ENCODE results near the gene NPIPA1.
"Not testable (repeated sequence)": the region's sequence is repeated elsewhere in the genome, so short reads cannot be mapped to it uniquely, and the experiment has no call there.

NPIPA1 gene

DNA sequence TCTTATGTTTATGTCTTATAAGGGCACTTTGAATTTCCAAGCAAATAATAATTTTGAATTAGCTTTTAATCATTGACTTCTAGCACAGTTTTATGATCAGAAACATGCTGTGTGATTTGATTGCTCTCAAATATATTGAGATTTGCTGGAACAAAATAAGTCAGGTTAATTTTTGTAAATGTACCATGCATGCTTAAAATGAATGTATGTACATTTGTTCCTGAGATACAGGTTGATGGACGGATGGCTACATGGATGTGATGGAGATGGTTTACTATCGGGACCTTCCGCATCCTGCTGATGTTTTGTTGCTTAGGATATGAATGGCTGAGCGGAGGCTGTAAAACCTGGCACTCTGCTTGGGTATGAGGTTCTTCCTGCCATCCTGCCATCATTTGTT lies at the start of gene NPIPA1:
Gene NPIPA1 (plus strand): TSS at position 301 of the 400 bp plus-strand sequence. CDS start 0 bp downstream, at position 301.
- DNase-seq: not testable (repeated sequence)

DNA sequence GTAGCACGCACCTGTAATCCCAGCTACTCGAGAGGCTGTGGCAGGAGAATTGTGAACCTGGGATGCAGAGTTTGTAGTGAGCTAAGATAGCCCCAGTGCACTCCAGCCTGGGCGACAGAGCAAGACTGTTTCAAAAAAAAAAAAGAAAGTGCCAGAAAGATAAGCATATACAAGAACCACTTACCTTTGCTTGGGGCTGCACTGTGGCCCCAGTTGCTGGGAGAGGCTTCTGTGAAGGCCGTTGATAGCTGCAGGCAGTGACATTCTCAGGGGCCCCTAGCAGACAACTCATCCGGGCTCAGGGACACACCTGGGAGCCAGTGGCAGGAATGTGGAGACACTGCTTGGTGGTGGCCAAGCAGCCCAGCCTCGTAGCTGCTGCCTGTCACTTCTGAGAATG lies 45.1 kb upstream of the NPIPA1 start:
- DNase-seq: not testable (repeated sequence)

DNA sequence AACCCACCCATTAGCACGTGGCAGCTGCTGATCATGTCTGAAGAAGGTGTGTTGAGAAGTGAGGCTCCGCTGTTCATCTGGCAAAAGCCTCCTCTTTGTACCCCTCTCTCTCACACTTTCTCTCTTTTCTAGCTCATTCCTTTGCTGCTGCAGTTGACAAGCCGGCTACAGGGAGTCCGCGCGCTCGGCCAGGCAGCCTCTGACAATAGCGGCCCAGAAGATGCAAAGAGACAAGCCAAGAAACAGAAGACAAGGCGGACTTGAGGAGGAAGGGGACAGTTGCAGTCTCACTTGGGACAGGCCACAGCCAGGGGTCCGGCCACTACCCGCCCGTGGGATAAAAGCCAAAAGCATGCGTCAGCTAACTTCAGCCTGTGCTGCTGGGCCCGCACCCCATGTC lies 41.9 kb upstream of the NPIPA1 start:
- not testable (repeated sequence) for DNase-seq

DNA sequence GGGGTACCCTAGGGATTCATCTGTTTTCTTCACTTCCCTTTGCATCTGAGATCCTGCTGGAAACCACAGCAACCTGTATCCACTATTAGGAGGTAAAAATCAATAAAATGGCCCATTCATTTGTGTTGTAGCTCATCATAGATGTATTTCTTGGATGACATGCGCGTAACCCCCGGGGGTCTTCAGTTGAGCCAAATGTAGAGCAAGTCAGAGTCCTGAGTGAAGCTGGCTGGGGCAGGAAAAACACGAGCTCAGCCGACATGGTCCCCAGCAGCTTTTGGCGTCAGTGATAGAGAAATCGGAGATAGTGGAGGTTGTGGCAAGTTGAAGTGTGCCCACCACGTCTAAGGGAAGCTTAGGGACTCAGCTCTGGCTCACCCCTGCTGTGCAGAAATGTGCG lies 41.2 kb upstream of the NPIPA1 start:
- DNase-seq: not testable (repeated sequence)

DNA sequence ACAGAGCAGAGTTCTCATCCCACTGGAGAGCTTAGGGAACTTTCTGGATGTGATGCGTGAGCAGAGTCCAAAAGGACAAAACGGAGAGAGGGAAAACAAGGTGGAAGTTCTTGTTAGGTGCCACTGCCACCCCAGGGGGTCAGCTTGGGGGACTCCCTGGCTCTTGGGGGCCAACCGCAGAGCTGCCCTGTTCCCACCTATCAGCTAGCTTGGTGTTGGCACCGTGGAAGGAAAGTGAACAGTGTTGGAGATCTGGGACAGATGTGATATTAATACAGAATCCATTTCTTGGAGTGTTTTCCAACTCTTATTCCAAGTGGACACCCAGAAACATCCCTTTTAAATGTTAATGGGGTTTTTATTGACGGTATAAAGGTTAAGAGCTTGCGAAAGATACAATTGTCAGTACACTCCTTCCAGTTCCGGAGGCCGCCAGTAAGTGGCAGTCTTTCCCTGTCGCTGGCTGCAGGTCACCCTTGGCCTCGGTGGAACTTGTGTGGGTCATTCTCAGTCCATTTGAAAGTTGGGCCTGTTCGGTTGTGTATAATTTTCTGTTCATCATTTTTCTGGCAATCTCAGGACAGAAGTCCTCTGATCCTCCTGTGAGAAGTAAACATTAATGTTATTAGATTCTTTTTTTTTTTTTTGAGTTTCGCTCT lies 40.1 kb upstream of the NPIPA1 start:
- DNase-seq: not testable (repeated sequence)

DNA sequence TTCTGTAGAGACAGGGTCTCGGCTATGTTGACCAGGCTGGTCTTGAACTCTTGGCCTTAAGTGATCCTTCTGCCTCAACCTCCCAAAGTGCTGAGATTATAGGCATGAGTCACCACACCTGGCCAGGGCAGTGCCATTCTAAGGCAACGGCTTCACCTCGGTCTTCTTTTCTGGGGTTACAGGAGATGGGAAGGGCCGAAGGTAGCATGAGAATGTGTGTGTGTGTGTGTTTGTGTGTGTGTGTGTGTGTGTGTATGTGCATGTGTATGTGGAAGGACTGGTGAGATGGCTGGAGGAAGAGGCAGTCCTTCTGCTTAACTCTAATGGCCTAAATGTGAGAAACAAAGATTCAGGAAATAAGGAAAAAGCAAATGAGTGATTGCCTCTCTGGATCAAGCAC lies 39.1 kb upstream of the NPIPA1 start:
- DNase-seq: not testable (repeated sequence)

DNA sequence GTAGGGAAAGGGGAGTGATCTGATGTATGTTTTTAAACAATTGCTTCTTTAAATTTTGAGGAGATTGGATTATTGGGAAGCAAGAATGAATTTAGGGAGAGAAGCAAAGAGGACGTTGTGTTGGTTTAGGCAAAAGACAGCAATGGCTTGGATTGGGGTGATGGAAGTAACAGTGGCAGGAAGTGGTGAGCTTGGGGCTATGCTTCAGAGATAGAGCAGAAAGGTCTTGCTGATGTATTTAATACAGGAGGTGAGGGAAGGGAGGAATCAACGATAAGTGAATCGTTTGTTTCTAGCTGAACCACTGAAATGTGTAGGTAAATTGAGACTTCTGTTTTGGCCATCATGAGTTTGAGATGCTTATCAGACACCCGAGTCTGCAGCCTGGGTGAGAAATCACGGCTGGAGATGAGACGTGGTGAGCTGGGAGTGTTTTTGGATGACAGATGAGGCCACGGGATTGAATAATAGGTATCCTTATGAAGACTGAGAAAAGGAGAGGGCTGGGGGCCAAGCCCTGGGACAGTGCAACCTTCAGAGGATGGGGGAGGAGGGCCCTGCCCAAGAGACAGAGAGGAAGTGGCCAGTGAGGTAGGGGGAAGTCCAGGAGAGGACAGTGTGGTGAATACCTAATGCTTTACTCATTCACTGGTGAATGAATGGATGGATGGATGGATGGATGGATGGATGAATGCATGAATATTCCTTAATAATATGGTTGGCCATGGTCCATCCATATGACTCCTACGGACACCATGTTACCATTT lies 33.9 kb upstream of the NPIPA1 start:
- DNase-seq: not testable (repeated sequence)

DNA sequence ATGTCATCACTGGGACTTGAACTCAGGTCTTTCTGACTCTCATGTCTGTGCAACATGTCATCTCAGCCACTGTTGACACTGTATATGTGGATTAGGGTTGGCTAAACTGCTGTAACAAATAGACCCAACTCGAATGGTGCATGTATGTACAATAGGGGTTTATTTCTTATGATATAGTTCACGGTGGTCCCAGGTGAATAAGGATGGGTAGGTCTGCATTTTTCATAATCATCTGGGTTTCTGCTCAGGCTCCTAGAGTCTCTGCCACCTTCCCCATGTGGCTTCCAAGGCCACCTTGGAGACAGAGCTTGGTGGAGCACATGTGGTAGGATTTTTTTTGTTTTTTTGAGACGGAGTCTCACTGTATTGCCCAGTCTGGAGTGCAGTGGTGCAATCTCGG lies 27.5 kb upstream of the NPIPA1 start:
- DNase-seq: not testable (repeated sequence)

DNA sequence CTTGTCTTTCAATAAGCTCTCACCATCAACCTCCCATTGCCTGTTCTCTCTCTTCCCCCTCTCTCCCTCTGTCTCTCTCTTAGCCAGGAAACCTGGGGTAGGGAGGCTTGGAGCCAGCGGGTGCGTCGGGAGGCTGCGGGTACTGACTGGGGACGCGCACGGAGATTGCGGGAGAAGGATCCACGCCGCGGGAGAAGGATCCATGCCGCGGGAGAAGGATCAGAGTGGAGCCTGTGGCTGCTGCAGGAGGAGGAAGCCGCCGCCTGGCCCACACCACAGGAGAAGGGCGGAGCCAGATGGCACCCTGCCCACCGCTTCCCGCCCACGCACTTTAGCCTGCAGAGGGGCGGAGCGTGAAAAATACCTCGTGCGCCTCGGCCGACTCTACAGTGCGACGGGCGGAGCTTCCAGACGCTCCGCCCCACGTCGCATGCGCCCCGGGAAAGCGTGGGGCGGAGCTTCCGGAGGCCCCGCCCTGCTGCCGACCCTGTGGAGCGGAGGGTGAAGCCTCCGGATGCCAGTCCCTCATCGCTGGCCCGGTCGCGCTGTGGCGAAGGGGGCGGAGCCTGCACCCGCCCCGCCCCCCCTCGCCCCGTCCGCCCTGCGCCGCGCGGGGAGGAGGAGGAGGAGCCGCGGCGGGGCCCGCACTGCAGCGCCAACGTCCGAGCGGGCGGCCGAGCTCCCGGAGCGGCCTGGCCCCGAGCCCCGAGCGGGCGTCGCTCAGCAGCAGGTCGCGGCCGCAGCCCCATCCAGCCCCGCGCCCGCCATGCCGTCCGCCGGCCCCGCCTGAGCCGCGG lies 26.2 kb upstream of the NPIPA1 start:
- DNase-seq: not testable (repeated sequence)

DNA sequence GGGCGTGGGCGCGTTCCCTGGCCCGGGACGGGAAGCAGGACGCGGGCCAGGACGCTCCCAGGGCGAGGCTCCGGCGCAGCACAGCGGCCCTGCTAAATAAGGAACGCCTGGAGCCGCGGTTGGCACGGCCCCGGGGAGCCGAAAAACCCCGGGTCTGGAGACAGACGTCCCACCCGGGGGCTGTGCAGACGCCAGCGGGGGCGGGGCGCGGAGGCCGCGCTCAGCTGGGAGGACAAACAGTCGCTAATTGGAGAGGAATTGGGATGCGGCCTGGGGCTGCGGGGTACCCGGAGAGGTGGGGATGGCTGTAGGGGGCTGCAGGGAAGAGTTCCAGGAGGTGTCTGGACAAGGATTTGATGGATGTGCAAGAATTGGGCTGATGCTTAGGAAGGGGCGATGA lies 25.3 kb upstream of the NPIPA1 start:
- DNase-seq: not testable (repeated sequence)

DNA sequence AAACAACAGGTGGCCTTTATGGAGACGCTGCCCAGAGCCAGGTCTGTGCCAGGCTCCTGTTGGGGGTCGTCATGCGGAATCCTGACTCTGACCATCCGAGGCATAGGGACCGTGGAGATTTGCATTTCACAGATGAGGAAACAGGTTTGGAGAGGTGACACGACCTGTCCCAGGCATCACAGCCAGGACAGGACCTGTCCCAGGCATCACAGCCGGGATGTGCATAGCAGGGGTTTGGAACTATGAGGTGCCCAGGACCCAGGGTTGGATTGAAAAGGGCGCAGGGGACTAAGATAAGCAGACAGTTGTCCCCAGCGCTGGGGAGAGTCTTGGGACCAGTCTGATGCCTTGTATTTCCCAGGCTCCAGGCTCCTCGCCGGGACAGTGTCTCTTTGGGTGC lies 24.7 kb upstream of the NPIPA1 start:
- not testable (repeated sequence) for DNase-seq

DNA sequence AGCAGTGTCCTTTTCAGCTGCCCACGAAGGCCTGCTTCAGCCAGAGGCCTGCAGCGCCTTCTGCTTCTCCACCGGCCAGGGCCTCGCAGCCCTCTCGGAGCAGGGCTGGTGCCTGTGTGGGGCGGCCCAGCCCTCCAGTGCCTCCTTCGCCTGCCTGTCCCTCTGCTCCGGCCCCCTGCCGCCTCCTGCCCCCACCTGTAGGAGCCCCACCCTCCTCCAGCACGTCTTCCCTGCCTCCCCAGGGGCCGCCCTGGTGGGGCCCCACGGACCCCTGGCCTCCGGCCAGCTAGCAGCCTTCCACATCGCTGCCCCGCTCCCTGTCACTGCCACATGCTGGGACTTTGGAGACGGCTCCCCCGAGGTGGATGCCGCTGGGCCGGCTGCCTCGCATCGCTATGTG lies 18.7 kb upstream of the NPIPA1 start:
- not testable (repeated sequence) for DNase-seq

DNA sequence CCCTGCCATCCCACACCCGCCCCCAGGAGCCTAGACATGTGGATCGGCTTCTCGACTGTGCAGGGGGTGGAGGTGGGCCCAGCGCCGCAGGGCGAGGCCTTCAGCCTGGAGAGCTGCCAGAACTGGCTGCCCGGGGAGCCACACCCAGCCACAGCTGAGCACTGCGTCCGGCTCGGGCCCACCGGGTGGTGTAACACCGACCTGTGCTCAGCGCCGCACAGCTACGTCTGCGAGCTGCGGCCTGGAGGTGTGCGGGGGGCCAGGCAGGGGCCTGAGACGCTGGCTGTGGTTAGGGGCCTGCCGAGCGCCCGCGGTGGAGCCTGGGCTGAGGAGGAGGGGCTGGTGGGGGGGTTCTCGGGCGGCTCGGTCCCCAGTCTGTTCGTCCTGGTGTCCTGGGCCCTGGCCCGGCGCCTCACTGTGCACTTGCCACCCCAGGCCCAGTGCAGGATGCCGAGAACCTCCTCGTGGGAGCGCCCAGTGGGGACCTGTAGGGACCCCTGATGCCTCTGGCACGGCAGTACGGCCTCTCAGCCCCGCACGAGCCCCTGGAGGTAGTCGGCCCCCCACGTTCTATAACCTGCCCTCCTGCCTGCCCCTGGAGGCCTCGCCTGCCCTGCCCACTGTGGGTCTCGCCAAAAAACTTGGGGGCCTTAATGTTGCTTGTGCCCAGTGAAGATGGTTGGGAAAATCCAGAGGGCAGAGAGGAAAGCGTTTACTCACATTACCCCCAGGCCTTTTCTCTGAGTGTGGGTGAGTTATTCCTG lies 17.2 kb upstream of the NPIPA1 start:
- not testable (repeated sequence) for DNase-seq

DNA sequence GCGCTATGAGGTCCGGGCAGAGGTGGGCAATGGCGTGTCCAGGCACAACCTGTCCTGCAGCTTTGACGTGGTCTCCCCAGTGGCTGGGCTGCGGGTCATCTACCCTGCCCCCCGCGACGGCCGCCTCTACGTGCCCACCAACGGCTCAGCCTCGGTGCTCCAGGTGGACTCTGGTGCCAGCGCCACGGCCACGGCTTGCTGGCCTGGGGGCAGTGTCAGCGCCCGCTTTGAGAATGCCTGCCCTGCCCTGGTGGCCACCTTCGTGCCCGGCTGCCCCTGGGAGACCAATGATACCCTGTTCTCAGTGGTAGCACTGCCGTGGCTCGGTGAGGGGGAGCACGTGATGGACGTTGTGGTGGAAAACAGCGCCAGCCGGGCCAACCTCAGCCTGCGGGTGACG lies 15.0 kb upstream of the NPIPA1 start:
- not testable (repeated sequence) for DNase-seq

DNA sequence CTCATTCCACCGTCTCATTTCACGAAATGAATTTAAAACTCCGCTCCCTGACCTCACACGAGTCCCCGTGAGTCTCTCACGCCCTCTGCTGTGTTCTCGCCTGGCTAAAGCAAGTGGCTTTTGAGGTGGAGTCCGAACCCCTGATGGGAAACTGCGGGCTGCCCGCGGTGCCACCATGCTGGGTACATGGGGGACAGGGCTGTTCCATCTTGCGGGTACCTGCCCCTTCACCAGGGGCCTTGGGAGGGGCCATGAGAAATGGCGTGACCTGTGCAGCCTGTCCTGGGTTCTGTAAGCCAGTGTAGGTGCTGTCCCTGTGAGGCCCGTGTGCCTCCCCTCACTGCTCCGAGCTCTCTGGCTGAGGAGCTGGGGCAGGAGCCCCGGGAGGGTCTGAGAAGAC lies 14.3 kb upstream of the NPIPA1 start:
- not testable (repeated sequence) for DNase-seq

DNA sequence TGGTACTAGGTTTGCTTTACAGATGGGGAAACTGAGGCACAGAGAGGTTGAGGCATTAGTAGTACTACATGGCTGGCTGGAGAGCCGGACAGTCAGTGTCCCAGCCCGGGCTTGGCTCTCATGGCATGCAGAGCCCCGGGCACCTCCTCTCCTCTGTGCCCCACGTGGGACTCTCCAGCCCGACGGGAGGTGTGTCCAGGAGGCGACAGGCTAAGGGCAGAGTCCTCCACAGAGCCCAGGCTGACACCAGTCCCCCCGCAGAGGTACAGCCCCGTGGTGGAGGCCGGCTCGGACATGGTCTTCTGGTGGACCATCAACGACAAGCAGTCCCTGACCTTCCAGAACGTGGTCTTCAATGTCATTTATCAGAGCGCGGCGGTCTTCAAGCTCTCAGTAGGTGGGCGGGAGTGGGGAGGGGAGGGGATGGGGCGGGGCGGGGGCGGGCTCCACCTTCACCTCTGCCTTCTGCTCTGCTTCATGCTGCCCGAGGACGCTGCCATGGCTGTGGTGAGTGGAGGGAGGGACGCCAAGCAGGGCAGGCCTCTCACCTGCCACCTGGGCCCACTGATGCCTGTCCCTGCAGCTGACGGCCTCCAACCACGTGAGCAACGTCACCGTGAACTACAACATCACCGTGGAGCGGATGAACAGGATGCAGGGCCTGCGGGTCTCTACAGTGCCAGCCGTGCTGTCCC lies 13.7 kb upstream of the NPIPA1 start:
- not testable (repeated sequence) for DNase-seq

DNA sequence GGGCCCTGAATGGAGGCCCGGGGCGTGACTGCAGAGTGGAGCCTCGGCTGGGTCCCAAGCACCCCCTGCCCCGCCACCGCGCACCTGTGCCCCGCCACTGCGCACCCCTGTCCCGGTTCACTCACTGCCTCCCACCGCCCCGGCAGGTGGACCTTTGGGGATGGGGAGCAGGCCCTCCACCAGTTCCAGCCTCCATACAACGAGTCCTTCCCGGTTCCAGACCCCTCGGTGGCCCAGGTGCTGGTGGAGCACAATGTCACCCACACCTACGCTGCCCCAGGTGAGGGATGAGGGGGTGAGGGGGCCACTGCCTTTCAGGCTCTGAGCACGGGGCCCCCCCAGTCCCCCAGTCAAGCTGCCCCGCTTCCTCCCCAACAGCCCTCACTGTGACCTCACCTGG lies 12.9 kb upstream of the NPIPA1 start:
- not testable (repeated sequence) for DNase-seq

DNA sequence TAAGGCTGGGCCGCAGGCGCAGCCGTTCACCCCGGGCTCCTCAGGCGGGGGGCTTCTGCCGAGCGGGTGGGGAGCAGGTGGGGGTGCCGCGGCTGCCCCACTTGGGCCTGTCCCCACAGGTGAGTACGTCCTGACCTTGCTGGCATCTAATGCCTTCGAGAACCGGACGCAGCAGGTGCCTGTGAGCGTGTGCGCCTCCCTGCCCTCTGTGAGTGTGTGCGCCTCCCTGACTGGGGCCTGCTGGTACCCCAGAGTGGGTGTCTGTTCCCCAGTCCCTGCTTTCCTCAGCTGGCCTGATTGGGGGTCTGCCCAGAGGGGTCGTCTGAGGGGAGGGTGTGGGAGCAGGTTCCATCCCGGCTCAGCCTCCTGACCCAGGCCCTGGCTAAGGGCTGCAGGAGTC lies 12.3 kb upstream of the NPIPA1 start:
- DNase-seq: not testable (repeated sequence)

DNA sequence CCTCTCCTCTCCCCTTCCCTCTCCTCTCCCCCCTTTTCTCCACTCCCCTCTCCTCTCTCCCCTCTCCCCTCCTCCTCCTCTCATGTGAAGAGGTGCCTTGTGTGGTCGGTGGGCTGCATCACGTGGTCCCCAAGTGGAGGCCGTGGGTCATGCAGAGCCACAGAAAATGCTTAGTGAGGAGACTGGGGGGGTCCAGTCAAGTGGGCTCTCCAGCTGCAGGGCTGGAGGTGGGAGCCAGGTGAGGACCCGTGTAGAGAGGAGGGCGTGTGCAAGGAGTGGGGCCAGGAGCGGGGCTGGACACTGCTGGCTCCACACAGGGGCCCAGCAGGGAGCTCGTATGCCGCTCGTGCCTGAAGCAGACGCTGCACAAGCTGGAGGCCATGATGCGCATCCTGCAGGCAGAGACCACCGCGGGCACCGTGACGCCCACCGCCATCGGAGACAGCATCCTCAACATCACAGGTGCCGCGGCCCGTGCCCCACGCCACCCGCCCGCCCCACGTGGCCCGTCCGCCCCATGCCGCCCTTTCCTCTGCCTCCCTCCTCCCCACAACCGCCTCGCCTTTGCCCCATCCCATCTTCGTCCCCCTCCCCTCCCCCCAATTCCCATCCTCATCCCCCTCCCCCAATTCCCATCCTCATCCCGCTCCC lies 9.1 kb upstream of the NPIPA1 start:
- not testable (repeated sequence) for DNase-seq

DNA sequence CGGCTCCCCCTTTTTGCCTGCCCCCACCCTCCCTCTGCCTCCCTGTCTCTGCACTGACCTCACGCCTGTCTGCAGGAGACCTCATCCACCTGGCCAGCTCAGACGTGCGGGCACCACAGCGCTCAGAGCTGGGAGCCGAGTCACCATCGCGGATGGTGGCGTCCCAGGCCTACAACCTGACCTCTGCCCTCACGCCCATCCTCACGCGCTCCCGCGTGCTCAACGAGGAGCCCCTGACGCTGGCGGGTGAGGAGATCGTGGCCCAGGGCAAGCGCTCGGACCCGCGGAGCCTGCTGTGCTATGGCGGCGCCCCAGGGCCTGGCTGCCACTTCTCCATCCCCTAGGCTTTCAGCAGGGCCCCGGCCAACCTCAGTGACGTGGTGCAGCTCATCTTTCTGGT lies 8.1 kb upstream of the NPIPA1 start:
- DNase-seq: not testable (repeated sequence)

DNA sequence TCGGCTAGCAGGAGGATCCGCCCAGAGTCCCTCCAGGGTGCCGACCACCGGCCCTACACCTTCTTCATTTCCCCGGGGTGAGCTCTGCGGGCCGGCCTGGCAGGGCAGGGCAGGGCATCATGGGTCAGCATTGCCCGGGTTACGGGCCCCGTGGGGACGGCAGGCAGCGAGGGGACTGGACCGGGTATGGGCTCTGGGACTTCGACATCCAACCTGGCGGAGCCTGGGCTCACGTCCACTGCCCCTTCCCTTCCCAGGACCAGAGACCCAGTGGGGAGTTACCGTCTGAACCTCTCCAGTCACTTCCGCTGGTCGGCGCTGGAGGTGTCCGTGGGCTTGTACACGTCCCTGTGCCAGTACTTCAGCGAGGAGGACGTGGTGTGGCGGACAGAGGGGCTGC lies 7.0 kb upstream of the NPIPA1 start:
- not testable (repeated sequence) for DNase-seq

All from NCI-H2107 (cell line).